Spleen (tissue), 11 donors: ENCODE results near the gene DPYSL5. TPM values are rescaled to one million over a fixed set of nuclear protein-coding genes. Genes with fewer than 3 reads are reported as not detected.

Source experiments
- DNase-seq: peaks from one replicate; pipeline ENCODE4 v3.0.0-alpha.2; 2020
- H3K27ac ChIP-seq, 8 donors: fragments of 200-600 bp; sonication (generic) in 7 of 8; 1 replicate in 4 of 8; 2 replicates in 4 of 8; pipeline versions ENCODE4 v1.5.0 to v1.8.0; 2016 to 2021; ENCODE audit warnings: inconsistent platforms in 4 of 8, mild to moderate bottlenecking in 4 of 8, moderate library complexity in 1 of 8
- H3K27me3 ChIP-seq, 7 donors: fragments of 200-600 bp; sonication (generic) in 6 of 7; replicated peaks in 1 of 7; 1 replicate in 4 of 7; 2 replicates in 3 of 7; pipeline versions ENCODE4 v1.5.0 to v1.8.0; 2016 to 2021; ENCODE audit warnings: inconsistent platforms in 3 of 7, mild to moderate bottlenecking in 1 of 7
- H3K36me3 ChIP-seq, 6 donors: fragments of 200-600 bp; sonication (generic) in 5 of 6; 1 replicate in 4 of 6; 2 replicates in 2 of 6; pipeline versions ENCODE4 v1.5.0 to v1.8.0; 2016 to 2021; ENCODE audit warnings: inconsistent platforms in 2 of 6
- H3K4me1 ChIP-seq, 6 donors: fragments of 200-600 bp; sonication (generic) in 5 of 6; 1 replicate in 3 of 6; 2 replicates in 3 of 6; pipeline versions ENCODE4 v1.5.0 to v1.8.0; 2016 to 2021; ENCODE audit warnings: inconsistent platforms in 3 of 6
- H3K4me3 ChIP-seq, 8 donors: fragments of 200-600 bp; sonication (generic) in 7 of 8; 1 replicate in 4 of 8; 2 replicates in 4 of 8; pipeline versions ENCODE4 v1.5.0 to v1.8.0; 2016 to 2021; ENCODE audit warnings: inconsistent platforms in 4 of 8, mild to moderate bottlenecking in 4 of 8, moderate library complexity in 2 of 8
- H3K9me3 ChIP-seq, 8 donors: fragments of 200-600 bp; sonication (generic) in 7 of 8; 1 replicate in 4 of 8; 2 replicates in 4 of 8; pipeline versions ENCODE4 v1.5.0 to v1.8.0; 2016 to 2021; ENCODE audit warnings: inconsistent platforms in 4 of 8
- POLR2A ChIP-seq, 3 donors: fragments of 450-650 bp; IDR thresholded peaks; one replicate each; pipeline ENCODE4 v1.5.1; 2017; ENCODE audit warnings: antibody characterized with exemption in 3 of 3, mild to moderate bottlenecking in 1 of 3
- POLR2AphosphoS5 ChIP-seq, 3 donors: sonication (generic); formaldehyde crosslinking; IDR thresholded peaks; one replicate each; pipeline ENCODE4 v1.5.1; 2017; ENCODE audit warnings: antibody characterized with exemption in 3 of 3
- WGBS, 5 donors: extraction: QIAGEN DNeasy Blood & Tissue Kit in 3 of 5; methylation state at CpG; one replicate each; pipeline versions ENCODE4 v1.1.5 to v1.1.7; 2013 to 2018; 5-methylcytosine and 5-hydroxymethylcytosine counted together
- intact Hi-C: fragments of 100-400 bp; cut with DNase I; formaldehyde crosslinking; loops from one replicate; pipeline ENCODE4 v1.15.0; 2023; ENCODE audit warnings: low total_unique reads
- polyA plus RNA-seq, 3 donors: library from polyadenylated mRNA; stranded (reverse); fragments of 200-250 nt; gene quantifications; one replicate each; pipeline ENCODE4 v1.2.1, GENCODE V29; 2013
- total RNA-seq, 7 donors: library from RNA; depleted of rRNA in 3 of 7; stranded (reverse); fragments of >200 nt in 3 of 7; fragmentation: NEBNext Ultra II Directional in 4 of 7; extraction: Animal tissue kit (Norgen Biotek cat#: 25700) in 4 of 7; gene quantifications; one replicate each; pipeline versions ENCODE4 v1.1.0 to v1.2.1, GENCODE V29; 2016 to 2021
- TF ChIP-seq, protein P1 (sequence below), 11 experiments: fragments of 200-600 bp in 7 of 11; fragments of 450-650 bp in 4 of 11; sonication (generic) in 4 of 11; IDR thresholded peaks in 8 of 11; conservative IDR thresholded peaks in 3 of 11; 1 replicate in 7 of 11; 2 replicates in 4 of 11; pipeline versions ENCODE4 v1.4.0 to v1.8.0; 2016 to 2021; ENCODE audit warnings: antibody characterized with exemption in 11 of 11, inconsistent platforms in 4 of 11, mild to moderate bottlenecking in 1 of 11
- donor health status: healthy with polysubstance abuse.
- donor health status: DM: no; HTN: no; CAD: no; lungs with moderate emphysema.
- donor health status: DM: no; HTN: no; CAD: no.
- donor health status: Bipolar disorder and iron deficiency.
- donor health status: healthy.
- donor health status: DM: no; HTN: no; CAD: no.
- donor health status: DM: yes; HTN: yes; CAD: no.

The DPYSL5 gene
- total and polyA plus RNA-seq, 10 donors: 0.02 to 0.07 (median 0.02) TPM; not detected in 7

DNA sequence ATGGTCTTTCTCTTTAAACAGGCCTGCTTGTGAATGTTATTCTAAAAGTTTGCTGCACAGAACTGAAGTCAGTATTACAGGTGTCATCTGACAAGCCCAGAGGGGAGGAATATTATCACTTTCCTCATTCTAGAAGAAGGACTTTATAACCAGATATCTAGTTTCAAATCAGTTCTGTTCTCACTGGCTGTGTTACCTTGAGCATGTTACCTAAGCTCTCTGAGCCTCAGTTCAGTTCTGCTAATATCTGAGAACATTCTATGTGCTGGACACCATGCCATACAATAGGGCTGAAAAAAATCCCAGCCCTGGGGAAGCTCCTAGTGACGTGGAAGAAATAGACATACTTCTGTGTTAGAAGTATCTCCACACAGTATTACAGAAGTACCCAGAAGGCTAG, 150.4 kb downstream of the DPYSL5 start:
- H3K4me3 ChIP-seq: no peak overlapping the region
- no peak overlapping the region for H3K27ac ChIP-seq
- intact Hi-C loops: no loop called here
- H3K36me3 ChIP-seq: no peaks in the 10 kb centered on the region
- no peaks in the 10 kb centered on the region for H3K27me3 ChIP-seq
- TF ChIP-seq POLR2AphosphoS5 (IDR thresholded peaks at IDR 0.05) (no peak), POLR2A (IDR thresholded peaks at IDR 0.05) (no peak)
- TF ChIP-seq, protein P1, sequence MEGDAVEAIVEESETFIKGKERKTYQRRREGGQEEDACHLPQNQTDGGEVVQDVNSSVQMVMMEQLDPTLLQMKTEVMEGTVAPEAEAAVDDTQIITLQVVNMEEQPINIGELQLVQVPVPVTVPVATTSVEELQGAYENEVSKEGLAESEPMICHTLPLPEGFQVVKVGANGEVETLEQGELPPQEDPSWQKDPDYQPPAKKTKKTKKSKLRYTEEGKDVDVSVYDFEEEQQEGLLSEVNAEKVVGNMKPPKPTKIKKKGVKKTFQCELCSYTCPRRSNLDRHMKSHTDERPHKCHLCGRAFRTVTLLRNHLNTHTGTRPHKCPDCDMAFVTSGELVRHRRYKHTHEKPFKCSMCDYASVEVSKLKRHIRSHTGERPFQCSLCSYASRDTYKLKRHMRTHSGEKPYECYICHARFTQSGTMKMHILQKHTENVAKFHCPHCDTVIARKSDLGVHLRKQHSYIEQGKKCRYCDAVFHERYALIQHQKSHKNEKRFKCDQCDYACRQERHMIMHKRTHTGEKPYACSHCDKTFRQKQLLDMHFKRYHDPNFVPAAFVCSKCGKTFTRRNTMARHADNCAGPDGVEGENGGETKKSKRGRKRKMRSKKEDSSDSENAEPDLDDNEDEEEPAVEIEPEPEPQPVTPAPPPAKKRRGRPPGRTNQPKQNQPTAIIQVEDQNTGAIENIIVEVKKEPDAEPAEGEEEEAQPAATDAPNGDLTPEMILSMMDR (IDR thresholded peaks at IDR 0.05 in 8 of 11, conservative IDR thresholded peaks at IDR 0.05 in 3 of 11): no peak
- H3K4me1 ChIP-seq: peaks cover 0 to 4% (median 0%) of the 10 kb centered on the region in 6 donors
- no peaks in the 10 kb centered on the region for H3K9me3 ChIP-seq
- 63 to 83% (median 74%) methylated on average over 1 of the region's 1 CpG for WGBS, 5 donors
- DNase-seq: no peak

Other genes starting within 250 kb of the DPYSL5 start
- not detected for gene CIB4, start 206.8 kb upstream of the DPYSL5 start, total RNA-seq
- not detected for gene CIB4, start 206.8 kb upstream of the DPYSL5 start, polyA plus RNA-seq
- 1 to 10 TPM; 1.1 to 6.0 (median 2.9) TPM for gene KCNK3, start 155.4 kb upstream of the DPYSL5 start, total RNA-seq
- 1 to 10 TPM in 1 of 3 donors, under 1 TPM in 2; 0.61 to 1.2 (median 0.83) TPM for gene KCNK3, start 155.4 kb upstream of the DPYSL5 start, polyA plus RNA-seq
- gene SLC35F6, start 83.8 kb upstream of the DPYSL5 start, total RNA-seq: 10 to 100 TPM; 28.3 to 50.2 (median 40.0) TPM
- 10 to 100 TPM in 1 of 3 donors, 1 to 10 TPM in 2; 5.3 to 10.9 (median 7.0) TPM for gene SLC35F6, start 83.8 kb upstream of the DPYSL5 start, polyA plus RNA-seq
- 1 to 10 TPM in 6 of 7 donors, not detected in 1; 1.1 to 7.3 (median 4.2) TPM for gene CENPA, start 62.1 kb upstream of the DPYSL5 start, total RNA-seq
- 1 to 10 TPM in 2 of 3 donors, under 1 TPM in 1; 0.80 to 5.5 (median 2.5) TPM for gene CENPA, start 62.1 kb upstream of the DPYSL5 start, polyA plus RNA-seq
- gene MAPRE3, start 122.5 kb downstream of the DPYSL5 start, total RNA-seq: 10 to 100 TPM in 6 of 7 donors, 1 to 10 TPM in 1; 10.0 to 17.9 (median 11.9) TPM
- 10 to 100 TPM in 1 of 3 donors, 1 to 10 TPM in 2; 5.2 to 14.0 (median 6.7) TPM for gene MAPRE3, start 122.5 kb downstream of the DPYSL5 start, polyA plus RNA-seq
- 10 to 100 TPM; 56.1 to 93.1 (median 73.0) TPM for gene TMEM214, start 184.8 kb downstream of the DPYSL5 start, total RNA-seq
- 10 to 100 TPM; 22.3 to 48.9 (median 26.8) TPM for gene TMEM214, start 184.8 kb downstream of the DPYSL5 start, polyA plus RNA-seq
- gene AGBL5, start 203.5 kb downstream of the DPYSL5 start, total RNA-seq: 10 to 100 TPM; 11.6 to 18.6 (median 14.9) TPM
- gene AGBL5, start 203.5 kb downstream of the DPYSL5 start, polyA plus RNA-seq: 10 to 100 TPM in 1 of 3 donors, 1 to 10 TPM in 2; 7.1 to 10.5 (median 8.0) TPM
- 100 to 1,000 TPM; 197 to 292 (median 235) TPM for gene OST4, start 223.5 kb downstream of the DPYSL5 start, total RNA-seq
- 100 to 1,000 TPM; 418 to 556 (median 523) TPM for gene OST4, start 223.5 kb downstream of the DPYSL5 start, polyA plus RNA-seq
- 100 to 1,000 TPM in 6 of 7 donors, 10 to 100 TPM in 1; 62.5 to 152 (median 112) TPM for gene EMILIN1, start 230.5 kb downstream of the DPYSL5 start, total RNA-seq
- gene EMILIN1, start 230.5 kb downstream of the DPYSL5 start, polyA plus RNA-seq: 10 to 100 TPM; 18.3 to 71.4 (median 40.7) TPM
- 1 to 10 TPM; 3.3 to 8.3 (median 3.6) TPM for gene KHK, start 238.6 kb downstream of the DPYSL5 start, total RNA-seq
- gene KHK, start 238.6 kb downstream of the DPYSL5 start, polyA plus RNA-seq: 1 to 10 TPM; 3.3 to 6.4 (median 4.4) TPM